ENCODE measurements around the gene OLFML2B.
A peak's percentile ranks its signal among the peaks of the same experiment; 100 is the strongest.
"Not testable (repeated sequence)": the region's sequence is repeated elsewhere in the genome, so short reads cannot be mapped to it uniquely, and the experiment has no call there.

OLFML2B gene

DNA sequence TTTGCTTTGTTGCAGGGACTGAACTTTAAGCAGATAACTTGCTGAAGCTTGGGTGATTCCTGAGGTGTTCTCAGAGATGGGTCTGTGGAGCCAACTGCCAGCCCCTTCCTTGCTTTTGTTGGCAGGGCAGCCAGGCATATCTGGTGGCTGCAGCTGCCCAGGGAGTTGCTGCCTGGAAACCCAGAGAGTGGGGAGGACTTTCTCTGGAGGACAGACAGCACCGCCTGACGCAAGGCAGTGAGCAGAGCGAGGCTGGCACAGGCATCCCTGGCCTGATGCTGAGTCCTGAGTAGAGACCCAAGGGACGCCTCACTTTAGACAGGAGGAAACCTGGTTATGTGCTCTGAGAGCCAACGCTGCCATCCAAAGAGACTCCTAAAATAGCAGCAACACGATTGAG is 9.8 kb upstream of the OLFML2B start:
- no peak for DNase-seq

- DNase-seq, result no peak
Observed at GRCh38 chr1:162030759-162031280, 7.2 kb upstream of the OLFML2B start.

- DNase-seq, result no peak
Observed at GRCh38 chr1:162029157-162029556, 5.5 kb upstream of the OLFML2B start.

DNA sequence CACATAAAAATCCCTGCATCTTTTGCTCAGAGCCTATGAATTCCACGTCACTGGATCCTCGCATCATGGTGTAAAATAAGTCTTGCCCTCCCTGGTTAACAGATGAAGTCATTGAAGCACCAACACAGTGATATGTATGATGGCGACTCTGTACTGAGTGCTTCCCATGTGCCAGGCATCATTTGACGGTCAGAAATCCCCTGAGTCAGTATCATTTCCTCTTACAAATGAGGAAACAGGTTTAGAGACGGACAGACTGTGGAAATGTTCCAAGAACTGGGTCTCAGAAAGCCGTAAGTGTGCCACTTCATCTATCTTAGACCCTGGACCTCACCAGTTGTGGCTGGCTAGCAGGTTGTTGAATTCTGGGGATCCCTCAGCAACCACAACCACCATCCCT is 5.1 kb upstream of the OLFML2B start:
- DNase-seq, result no peak

- no peak for DNase-seq
Observed at GRCh38 chr1:162026881-162027280, 3.2 kb upstream of the OLFML2B start.

DNA sequence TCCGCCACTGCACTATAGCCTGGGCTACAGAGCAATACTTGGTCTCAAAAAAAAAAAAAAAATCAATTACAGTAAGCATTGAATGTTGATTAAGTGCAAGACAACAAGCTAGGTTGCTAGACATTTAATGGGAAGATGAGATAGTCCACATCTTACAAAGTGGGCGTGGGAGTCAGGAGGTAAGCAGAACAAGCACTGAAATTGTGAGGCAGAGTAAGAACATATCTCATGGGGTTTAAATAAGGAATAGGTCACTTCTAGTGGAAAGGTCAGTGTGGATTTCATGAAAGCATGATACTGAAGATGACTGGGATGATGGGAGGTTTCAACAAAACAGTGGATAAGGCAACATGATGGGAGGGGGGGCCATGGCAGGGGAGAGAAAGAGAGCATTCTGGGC is 1.9 kb upstream of the OLFML2B start:
- DNase-seq, result no peak

- no peak for DNase-seq
Observed at GRCh38 chr1:162023181-162023546, 505 bp downstream of the OLFML2B start.

DNA sequence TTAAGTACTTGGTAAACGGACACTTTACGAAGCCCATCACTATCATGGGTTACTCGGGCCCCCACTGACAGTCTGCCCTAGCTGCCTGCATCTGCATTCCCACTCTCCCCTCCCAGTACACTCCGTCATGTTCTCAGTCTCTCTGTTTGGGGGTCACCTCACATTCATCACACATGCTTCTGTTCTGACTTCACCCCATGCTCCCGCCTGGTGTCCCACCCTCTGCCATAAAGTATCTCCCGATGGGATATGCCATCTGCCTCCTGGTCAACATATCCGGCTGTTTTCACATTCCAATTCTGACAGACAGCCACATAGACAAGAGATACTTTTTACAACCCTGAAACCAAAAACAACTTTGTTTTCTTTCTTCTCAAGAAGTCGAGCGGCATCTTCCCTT is 1.0 kb downstream of the OLFML2B start:
- DNase-seq, result no peak

DNA sequence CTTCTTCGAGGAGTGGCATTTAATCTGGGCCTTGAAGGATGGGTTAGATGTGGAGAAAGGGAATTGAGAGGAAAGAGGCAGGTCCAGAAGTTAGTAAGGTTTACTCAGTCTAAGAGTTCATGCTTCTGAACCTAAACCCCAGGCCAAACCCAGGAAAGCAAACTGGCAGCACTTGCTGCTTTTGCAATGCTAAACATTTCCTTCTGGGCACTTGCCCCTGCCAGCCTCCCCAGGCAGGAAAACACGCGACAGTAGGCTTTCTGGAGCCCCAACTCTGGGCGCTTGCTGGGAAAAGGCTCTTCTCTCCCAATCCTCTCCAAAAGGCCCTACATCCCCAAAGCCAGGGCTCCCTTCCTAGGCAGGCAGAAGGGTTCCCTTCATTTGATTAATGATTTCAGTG is 2.5 kb downstream of the OLFML2B start:
- no peak for DNase-seq

DNA sequence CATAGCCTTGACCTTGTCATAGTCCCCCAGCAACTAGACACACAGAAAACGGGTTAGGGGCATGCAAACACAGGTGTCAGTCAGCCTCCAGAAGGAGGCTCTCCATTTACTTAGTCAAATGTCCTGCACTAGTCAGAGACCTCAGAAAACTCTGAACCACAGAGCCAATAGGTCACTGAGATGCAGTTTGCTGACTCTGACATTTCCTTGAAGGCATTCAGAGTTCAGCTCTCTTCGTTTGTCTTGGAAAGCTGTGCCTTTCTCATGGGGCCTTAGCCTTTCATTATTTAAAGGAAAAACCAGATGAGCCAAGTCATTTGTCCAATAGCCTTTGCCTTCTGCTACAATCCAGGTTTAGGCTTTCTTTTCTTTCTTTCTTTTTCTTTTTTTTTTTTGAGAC is 3.5 kb downstream of the OLFML2B start:
- peak; percentile 9 for DNase-seq

GRCh38 chr1:162019446-162019845 is 4.2 kb downstream of the OLFML2B start:
- DNase-seq, result no peak

DNA sequence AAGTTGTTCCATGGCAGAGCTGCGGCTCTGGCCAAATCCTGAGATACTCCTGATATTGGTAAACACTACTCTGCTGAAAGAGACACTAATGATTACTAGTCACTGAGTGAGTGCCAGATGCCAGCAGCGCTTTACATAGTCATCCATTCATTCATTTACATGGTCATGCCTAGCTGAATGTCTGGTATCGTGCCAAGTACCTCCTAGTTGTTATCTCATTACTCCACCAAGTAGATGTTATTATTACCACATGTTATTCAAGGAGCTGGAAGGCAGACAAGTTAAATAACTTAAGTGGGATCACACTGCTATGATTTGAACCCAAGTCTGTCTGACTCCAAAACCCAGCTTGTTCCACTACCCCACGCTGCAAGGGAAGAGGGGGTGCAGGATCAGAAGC is 4.7 kb downstream of the OLFML2B start:
- peak; percentile 38 for DNase-seq

GRCh38 chr1:162018418-162018817 is 5.3 kb downstream of the OLFML2B start:
- no peak for DNase-seq

DNA sequence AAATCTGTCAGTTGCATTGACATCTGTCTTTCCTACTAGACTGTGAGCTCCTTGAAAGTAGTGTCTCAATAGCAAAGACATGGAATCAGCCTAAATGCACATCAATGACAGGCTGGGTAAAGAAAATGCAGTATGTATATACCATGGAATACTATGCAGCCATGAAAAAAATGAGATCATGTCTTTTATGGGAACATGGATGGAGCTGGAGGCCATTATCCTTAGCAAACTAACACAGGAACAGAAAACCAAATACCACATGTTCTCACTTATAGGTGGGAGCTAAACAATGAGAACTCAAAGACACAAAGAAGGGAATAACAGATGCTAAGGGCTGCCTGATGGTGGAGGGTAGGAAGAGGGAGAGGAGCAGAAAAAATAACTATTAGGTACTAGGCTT is 5.9 kb downstream of the OLFML2B start:
- DNase-seq, result not testable (repeated sequence)

GRCh38 chr1:162016631-162017030 is 7.0 kb downstream of the OLFML2B start:
- no peak for DNase-seq

GRCh38 chr1:162015196-162015595 is 8.5 kb downstream of the OLFML2B start:
- no peak for DNase-seq

DNA sequence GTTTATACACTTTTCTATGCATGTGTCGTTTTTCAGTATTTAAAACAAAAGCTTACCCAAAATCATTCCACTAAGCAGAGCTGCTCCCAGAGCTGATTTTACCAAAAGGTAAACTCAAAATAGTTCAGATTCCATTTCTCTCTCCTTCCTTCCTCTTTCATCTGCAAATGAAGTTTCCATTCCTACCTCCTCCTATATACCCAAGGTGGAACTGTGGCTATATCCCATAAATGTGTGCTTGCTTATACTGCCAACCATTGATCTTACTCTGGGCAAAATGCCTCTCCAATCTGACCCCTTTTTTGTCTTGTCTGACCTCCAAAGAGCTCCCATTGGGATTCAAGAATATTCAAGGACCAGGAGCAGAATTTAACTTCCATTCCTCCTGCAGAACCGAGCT is 9.5 kb downstream of the OLFML2B start:
- DNase-seq, result no peak

GRCh38 chr1:162013289-162013688 is 10.4 kb downstream of the OLFML2B start:
- DNase-seq, result no peak

DNA sequence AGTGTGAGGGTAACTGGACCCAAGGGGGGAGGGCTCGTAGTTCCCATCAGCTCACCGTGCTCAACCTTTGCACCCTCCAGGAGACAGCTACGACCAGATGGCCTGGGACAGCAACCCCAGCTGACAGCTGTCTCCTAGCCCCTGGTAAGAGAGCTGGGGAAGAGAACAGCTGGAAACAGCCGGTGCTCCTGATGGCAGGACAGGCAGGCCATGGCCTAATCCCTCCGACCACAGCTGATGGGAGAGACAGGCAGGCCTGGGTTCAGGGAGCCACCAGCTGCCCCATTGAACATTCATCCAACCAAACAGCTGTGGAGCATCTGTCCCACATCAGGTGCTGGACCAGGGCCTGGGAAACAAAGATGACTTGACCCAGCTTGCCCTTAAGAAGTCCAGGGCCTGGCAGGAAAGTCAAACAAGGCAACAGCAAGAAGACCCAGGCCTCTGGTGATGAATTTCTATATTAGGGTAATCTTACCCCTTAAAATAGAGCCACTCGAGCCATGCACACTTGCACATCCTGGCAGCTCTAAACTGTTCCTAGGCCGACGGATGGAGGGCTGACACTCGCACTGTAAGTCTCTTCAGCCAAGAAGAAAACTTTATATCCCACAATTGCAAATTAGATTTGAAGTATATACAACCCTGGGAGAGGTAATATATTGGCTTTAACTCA is 12.2 kb downstream of the OLFML2B start:
- DNase-seq, result peak; percentile 52

DNA sequence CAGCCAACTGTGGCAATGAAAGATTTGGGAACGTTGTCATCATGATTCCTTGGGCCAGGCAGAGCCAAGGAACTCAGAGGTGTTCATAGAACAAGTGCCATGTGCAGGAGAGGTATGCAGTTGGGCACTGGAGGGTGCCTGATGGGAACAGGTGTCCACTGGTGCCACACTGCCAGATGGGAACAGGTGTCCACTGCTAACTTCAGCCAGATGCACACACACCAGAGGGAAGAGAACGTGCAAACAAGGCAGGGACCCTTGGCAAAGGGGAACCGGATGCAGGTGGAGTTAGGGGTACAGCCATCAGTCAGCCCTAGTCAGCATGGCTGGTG is 13.5 kb downstream of the OLFML2B start:
- DNase-seq, result no peak

DNA sequence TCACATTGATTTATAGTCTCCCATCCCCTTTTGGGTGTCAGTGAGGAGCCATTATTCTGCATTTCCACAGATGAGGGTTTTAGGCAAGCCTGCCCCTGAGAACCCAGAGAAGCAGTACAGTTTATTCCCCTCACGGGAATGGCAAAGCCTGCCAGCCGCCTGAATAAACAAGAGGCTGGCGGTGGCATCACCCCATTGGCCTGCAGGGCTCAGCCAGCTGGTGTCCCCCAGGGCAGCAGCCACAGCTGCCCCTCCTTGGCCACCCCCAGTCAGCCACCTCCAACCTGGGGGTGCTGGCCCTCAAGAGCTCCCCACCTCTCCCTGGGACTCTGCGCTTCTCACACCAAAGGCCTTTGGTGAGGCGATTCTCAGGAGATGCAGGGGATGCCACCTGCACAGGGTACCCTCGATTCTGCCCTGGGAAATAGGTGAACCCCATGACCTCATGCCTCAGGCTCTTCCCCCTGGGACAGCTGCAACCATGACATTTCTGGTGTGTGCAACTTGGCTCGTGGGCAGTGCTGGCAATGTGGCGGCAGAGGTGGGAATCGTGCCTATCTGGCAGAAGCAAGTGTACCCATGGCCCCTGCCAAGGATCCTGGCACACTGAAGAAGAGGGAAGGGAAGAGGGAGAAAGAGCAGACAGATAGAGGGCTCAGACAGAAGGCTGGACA is 14.0 kb downstream of the OLFML2B start:
- no peak for DNase-seq

GRCh38 chr1:162008799-162009198 is 14.9 kb downstream of the OLFML2B start:
- no peak for DNase-seq

DNA sequence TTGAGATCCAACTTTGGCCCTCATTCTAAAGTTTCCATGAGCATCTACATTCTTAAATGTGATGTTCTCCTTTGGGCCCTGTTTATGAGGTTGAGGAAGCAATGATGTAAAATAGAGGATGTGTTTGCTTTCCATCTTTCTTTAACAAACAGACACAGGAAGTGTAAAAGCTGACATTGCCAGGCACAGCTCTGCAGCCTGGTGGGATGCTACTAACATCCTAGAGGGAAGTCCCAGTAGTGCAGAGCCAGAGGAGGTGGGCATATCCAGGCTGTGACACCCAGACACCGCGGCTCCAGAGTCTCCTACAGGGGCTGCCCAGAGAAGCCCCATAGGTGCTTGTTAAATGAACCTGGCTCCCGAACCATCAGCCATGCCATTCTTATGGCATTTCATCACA is 16.2 kb downstream of the OLFML2B start:
- DNase-seq, result no peak

- no peak for DNase-seq
Observed at GRCh38 chr1:162006081-162006480, 17.6 kb downstream of the OLFML2B start.

DNA sequence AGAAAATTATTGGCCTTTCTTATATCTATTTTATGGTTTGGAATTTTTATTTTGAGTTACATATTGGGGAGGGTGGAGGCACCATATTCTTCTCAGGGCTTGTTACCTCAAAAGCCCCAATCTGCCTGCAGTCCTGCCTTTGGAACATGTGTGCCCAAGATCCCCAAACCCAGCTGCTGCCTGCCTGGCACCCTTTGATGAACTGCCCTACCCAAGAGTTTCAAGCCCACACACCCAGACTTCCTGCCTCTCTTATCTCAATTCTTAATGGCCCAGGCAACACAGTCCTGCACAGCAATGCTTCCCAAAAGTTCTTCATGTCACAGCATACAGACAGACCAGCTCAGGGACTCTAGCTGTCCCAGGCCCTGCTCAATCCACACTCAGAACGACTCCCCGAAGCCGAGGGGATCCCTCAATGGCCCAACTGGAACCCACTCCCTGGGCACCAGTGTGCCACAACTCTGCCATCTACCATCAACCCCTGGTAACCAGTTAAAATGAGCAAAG is 19.2 kb downstream of the OLFML2B start:
- no peak for DNase-seq

All from eye (tissue), 1 donor.